SK-N-SH treated with all-trans-retinoic acid at 6 μM for 48 hours (cell line): Measurements from ENCODE around the gene A3GALT2.
"Not testable (repeated sequence)": the region's sequence is repeated elsewhere in the genome, so short reads cannot be mapped to it uniquely, and the experiment has no call there.

ENCODE experiments used
- ATAC-seq: fragments of 200-7000 bp; cut with Tn5 transposase; 3 replicates; pipeline ENCODE4 v1.9.1; 2020; ENCODE audit warnings: mild to moderate bottlenecking, moderate library complexity
- ARNTL ChIP-seq: fragments of 450-650 bp; formaldehyde crosslinking; IDR thresholded peaks from 2 replicates; pipeline ENCODE4 v1.5.0; 2020; ENCODE audit warnings: low read depth, mild to moderate bottlenecking, moderate library complexity, borderline replicate concordance
- BACH2 ChIP-seq: fragments of 250-450 bp; sonication (Bioruptor Pico); IDR thresholded peaks from 2 replicates; pipeline ENCODE4 v1.9.0; 2021; ENCODE audit warnings: mild to moderate bottlenecking, borderline replicate concordance
- CSDC2 ChIP-seq: fragments of 250-450 bp; sonication (Bioruptor Pico); IDR thresholded peaks from 2 replicates; pipeline ENCODE4 v1.5.0; 2020; ENCODE audit warnings: mild to moderate bottlenecking, moderate library complexity
- CSRNP3 ChIP-seq: fragments of 250-450 bp; sonication (Bioruptor Pico); IDR thresholded peaks from 2 replicates; pipeline ENCODE4 v1.5.1; 2021; ENCODE audit warnings: mild to moderate bottlenecking, moderate library complexity
- ESRRG ChIP-seq: fragments of 250-450 bp; sonication (Bioruptor Pico); IDR thresholded peaks from 2 replicates; pipeline ENCODE4 v1.6.1; 2021; ENCODE audit warnings: mild to moderate bottlenecking
- GLIS3 ChIP-seq: fragments of 250-450 bp; sonication (Bioruptor Pico); IDR thresholded peaks from 2 replicates; pipeline ENCODE4 v1.5.0; 2020; ENCODE audit warnings: mild to moderate bottlenecking, moderate library complexity
- ISL1 ChIP-seq: fragments of 250-450 bp; sonication (Bioruptor Pico); IDR thresholded peaks from 2 replicates; pipeline ENCODE4 v2.1.2; 2022; ENCODE audit warnings: mild to moderate bottlenecking, moderate library complexity
- OSR1 ChIP-seq: fragments of 250-450 bp; sonication (Bioruptor Pico); IDR thresholded peaks from 2 replicates; pipeline ENCODE4 v1.8.0; 2022; ENCODE audit warnings: moderate library complexity, mild to moderate bottlenecking, inconsistent platforms
- PATZ1 ChIP-seq: fragments of 250-450 bp; sonication (Bioruptor Pico); IDR thresholded peaks from 2 replicates; pipeline ENCODE4 v1.8.0; 2020; ENCODE audit warnings: mild to moderate bottlenecking, moderate library complexity, borderline replicate concordance
- POU6F1 ChIP-seq: fragments of 250-450 bp; sonication (Bioruptor Pico); IDR thresholded peaks from 2 replicates; pipeline ENCODE4 v1.8.0; 2021; ENCODE audit warnings: low read depth, mild to moderate bottlenecking, moderate library complexity, borderline replicate concordance
- PPARA ChIP-seq: fragments of 250-450 bp; sonication (Bioruptor Pico); IDR thresholded peaks from 2 replicates; pipeline ENCODE4 v1.5.0; 2020; ENCODE audit warnings: mild to moderate bottlenecking, borderline replicate concordance
- RARB ChIP-seq: fragments of 250-450 bp; sonication (Bioruptor Pico); IDR thresholded peaks from 2 replicates; pipeline ENCODE4 v1.8.0; 2021; ENCODE audit warnings: mild to moderate bottlenecking, moderate library complexity
- TCF4 ChIP-seq: fragments of 250-450 bp; sonication (Bioruptor Pico); IDR thresholded peaks from 2 replicates; pipeline ENCODE4 v1.8.0; 2021; ENCODE audit warnings: mild to moderate bottlenecking, moderate library complexity, borderline replicate concordance
- TOX ChIP-seq: fragments of 250-450 bp; sonication (Bioruptor Pico); IDR thresholded peaks from 2 replicates; pipeline ENCODE4 v1.8.0; 2021; ENCODE audit warnings: mild to moderate bottlenecking, moderate library complexity, borderline replicate concordance
- ZC3H10 ChIP-seq: fragments of 250-450 bp; sonication (Bioruptor Pico); IDR thresholded peaks from 2 replicates; pipeline ENCODE4 v1.5.1; 2021; ENCODE audit warnings: mild to moderate bottlenecking, moderate library complexity
- ZFP3 ChIP-seq: fragments of 250-450 bp; sonication (Bioruptor Pico); IDR thresholded peaks from 2 replicates; pipeline ENCODE4 v1.5.0; 2020; ENCODE audit warnings: mild to moderate bottlenecking, moderate library complexity
- ZNF8 ChIP-seq: fragments of 450-650 bp; formaldehyde crosslinking; IDR thresholded peaks from 2 replicates; pipeline ENCODE4 v1.5.0; 2020; ENCODE audit warnings: mild to moderate bottlenecking, moderate library complexity
- TF ChIP-seq, protein P1 (sequence below): fragments of 250-450 bp; sonication (Bioruptor Pico); IDR thresholded peaks from 2 replicates; pipeline ENCODE4 v1.5.1; 2020; ENCODE audit warnings: low read depth, mild to moderate bottlenecking, moderate library complexity
- TF ChIP-seq, protein P2 (sequence below): fragments of 250-450 bp; sonication (Bioruptor Pico); IDR thresholded peaks from 2 replicates; pipeline ENCODE4 v1.5.0; 2020; ENCODE audit warnings: mild to moderate bottlenecking, moderate library complexity

A3GALT2 gene

GRCh38 chr1:33292726-33293340 lies 28.1 kb downstream of the A3GALT2 start (continued):
- no peak for TF ChIP-seq POU6F1 (CRISPR knock-in tag)
- no peak for TF ChIP-seq ARNTL
- no peak for TF ChIP-seq OSR1 (CRISPR knock-in tag)
- TF ChIP-seq ISL1 (CRISPR knock-in tag): no peak
- TF ChIP-seq GLIS3: no peak

DNA sequence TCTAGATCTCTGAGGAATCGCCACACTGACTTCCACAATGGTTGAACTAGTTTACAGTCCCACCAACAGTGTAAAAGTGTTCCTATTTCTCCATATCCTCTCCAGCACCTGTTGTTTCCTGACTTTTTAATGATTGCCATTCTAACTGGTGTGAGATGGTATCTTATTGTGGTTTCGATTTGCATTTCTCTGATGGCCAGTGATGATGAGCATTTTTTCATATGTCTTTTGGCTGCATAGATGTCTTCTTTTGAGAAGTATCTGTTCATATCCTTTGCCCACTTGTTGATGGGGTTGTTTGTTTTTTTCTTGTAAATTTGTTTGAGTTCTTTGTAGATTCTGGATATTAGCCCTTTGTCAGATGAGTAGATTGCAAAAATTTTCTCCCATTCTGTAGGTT lies 30.3 kb downstream of the A3GALT2 start:
- not testable (repeated sequence) for ATAC-seq

- TF ChIP-seq OSR1 (CRISPR knock-in tag): no peak
- TF ChIP-seq, protein P1, sequence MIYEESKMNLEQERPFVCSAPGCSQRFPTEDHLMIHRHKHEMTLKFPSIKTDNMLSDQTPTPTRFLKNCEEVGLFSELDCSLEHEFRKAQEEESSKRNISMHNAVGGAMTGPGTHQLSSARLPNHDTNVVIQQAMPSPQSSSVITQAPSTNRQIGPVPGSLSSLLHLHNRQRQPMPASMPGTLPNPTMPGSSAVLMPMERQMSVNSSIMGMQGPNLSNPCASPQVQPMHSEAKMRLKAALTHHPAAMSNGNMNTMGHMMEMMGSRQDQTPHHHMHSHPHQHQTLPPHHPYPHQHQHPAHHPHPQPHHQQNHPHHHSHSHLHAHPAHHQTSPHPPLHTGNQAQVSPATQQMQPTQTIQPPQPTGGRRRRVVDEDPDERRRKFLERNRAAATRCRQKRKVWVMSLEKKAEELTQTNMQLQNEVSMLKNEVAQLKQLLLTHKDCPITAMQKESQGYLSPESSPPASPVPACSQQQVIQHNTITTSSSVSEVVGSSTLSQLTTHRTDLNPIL (CRISPR knock-in tag): no peak
- TF ChIP-seq GLIS3: no peak
- no peak for ATAC-seq
Measured at GRCh38 chr1:33289858-33290154, 31.1 kb downstream of the A3GALT2 start.

GRCh38 chr1:33288976-33289857 lies 31.7 kb downstream of the A3GALT2 start:
- no peak for ATAC-seq

More at GRCh38 chr1:33288976-33289857, 31.7 kb downstream of the A3GALT2 start:
- TF ChIP-seq CSDC2 (no peak), CSRNP3 (CRISPR knock-in tag) (no peak), PPARA (CRISPR knock-in tag) (no peak), ZNF8 (CRISPR knock-in tag) (no peak), ESRRG (CRISPR knock-in tag) (no peak), RARB (CRISPR knock-in tag) (no peak), TOX (CRISPR knock-in tag) (no peak), ZC3H10 (no peak), OSR1 (CRISPR knock-in tag) (no peak), TCF4 (CRISPR knock-in tag) (no peak), POU6F1 (CRISPR knock-in tag) (no peak), PATZ1 (CRISPR knock-in tag) (no peak), ISL1 (CRISPR knock-in tag) (no peak), GLIS3 (no peak), BACH2 (CRISPR knock-in tag) (no peak), ZFP3 (CRISPR knock-in tag) (no peak)
- TF ChIP-seq, protein P2, sequence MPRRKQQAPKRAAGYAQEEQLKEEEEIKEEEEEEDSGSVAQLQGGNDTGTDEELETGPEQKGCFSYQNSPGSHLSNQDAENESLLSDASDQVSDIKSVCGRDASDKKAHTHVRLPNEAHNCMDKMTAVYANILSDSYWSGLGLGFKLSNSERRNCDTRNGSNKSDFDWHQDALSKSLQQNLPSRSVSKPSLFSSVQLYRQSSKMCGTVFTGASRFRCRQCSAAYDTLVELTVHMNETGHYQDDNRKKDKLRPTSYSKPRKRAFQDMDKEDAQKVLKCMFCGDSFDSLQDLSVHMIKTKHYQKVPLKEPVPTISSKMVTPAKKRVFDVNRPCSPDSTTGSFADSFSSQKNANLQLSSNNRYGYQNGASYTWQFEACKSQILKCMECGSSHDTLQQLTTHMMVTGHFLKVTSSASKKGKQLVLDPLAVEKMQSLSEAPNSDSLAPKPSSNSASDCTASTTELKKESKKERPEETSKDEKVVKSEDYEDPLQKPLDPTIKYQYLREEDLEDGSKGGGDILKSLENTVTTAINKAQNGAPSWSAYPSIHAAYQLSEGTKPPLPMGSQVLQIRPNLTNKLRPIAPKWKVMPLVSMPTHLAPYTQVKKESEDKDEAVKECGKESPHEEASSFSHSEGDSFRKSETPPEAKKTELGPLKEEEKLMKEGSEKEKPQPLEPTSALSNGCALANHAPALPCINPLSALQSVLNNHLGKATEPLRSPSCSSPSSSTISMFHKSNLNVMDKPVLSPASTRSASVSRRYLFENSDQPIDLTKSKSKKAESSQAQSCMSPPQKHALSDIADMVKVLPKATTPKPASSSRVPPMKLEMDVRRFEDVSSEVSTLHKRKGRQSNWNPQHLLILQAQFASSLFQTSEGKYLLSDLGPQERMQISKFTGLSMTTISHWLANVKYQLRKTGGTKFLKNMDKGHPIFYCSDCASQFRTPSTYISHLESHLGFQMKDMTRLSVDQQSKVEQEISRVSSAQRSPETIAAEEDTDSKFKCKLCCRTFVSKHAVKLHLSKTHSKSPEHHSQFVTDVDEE: no peak
- TF ChIP-seq, protein P1 (CRISPR knock-in tag): no peak
